Right lobe of liver (tissue), 6 donors: Measurements from ENCODE around the gene ANKS1B. TPM values are rescaled to one million over a fixed set of nuclear protein-coding genes. Genes with fewer than 3 reads are reported as not detected.

Source experiments
- ATAC-seq, 4 donors: fragments of 200-7000 bp; cut with Tn5 transposase; one replicate each; pipeline ENCODE4 v1.9.1; 2020; ENCODE audit warnings: mild to moderate bottlenecking in 4 of 4, moderate library complexity in 4 of 4
- DNase-seq, 3 donors: peaks; one replicate each; pipeline ENCODE4 v3.0.0-alpha.2; 2020
- H3K27ac ChIP-seq, 3 donors: fragments of 200-600 bp; one replicate each; pipeline ENCODE4 v1.8.0; 2022
- H3K27me3 ChIP-seq, 2 donors: fragments of 200-600 bp; one replicate each; pipeline ENCODE4 v1.8.0; 2022
- H3K36me3 ChIP-seq, 4 donors: fragments of 200-600 bp; sonication (generic) in 1 of 4; one replicate each; pipeline versions ENCODE4 v1.5.1 to v1.8.0; 2017 to 2022; ENCODE audit warnings: control low read depth in 1 of 4
- H3K4me1 ChIP-seq, 4 donors: fragments of 200-600 bp; sonication (generic) in 1 of 4; one replicate each; pipeline versions ENCODE4 v1.5.1 to v1.8.0; 2017 to 2022; ENCODE audit warnings: control low read depth in 1 of 4
- H3K4me3 ChIP-seq, 3 donors: fragments of 200-600 bp; one replicate each; pipeline ENCODE4 v1.8.0; 2022
- H3K9me3 ChIP-seq, 4 donors: fragments of 200-600 bp; sonication (generic) in 1 of 4; one replicate each; pipeline versions ENCODE4 v1.5.1 to v1.8.0; 2017 to 2022; ENCODE audit warnings: control low read depth in 1 of 4
- CTCF ChIP-seq, 4 donors: fragments of 200-600 bp in 3 of 4; fragments of 450-650 bp in 1 of 4; IDR thresholded peaks; one replicate each; pipeline versions ENCODE4 v1.5.1 to v1.8.0; 2016 to 2022; ENCODE audit warnings: antibody characterized with exemption in 4 of 4, mild to moderate bottlenecking in 2 of 4
- POLR2A ChIP-seq: fragments of 450-650 bp; IDR thresholded peaks from one replicate; pipeline ENCODE4 v1.6.1; 2017; ENCODE audit warnings: antibody characterized with exemption, mild to moderate bottlenecking
- WGBS: methylation state at CpG from one replicate; pipeline ENCODE4 v1.1.6; 2018; ENCODE audit warnings: low coverage, low lambda C conversion rate; ENCODE audit not compliant: insufficient coverage; ENCODE audit errors: missing lambda C conversion rate; 5-methylcytosine and 5-hydroxymethylcytosine counted together
- intact Hi-C, 2 donors: fragments of 100-400 bp; cut with DNase I; formaldehyde crosslinking; loops; one replicate each; pipeline versions ENCODE4 v1.11.2 to v1.14.1; 2022
- total RNA-seq, 6 experiments: library from RNA; depleted of rRNA in 2 of 6; stranded (reverse); fragments of >200 nt in 2 of 6; fragmentation: NEBNext Ultra II Directional in 3 of 6; extraction: Animal tissue kit (Norgen Biotek cat#: 25700) in 3 of 6; gene quantifications; one replicate each; pipeline versions ENCODE4 v1.1.0 to v1.2.4, GENCODE V29; 2016 to 2023
- donor health status: DM: no; HTN: yes; CAD: no.
- donor health status: DM: no; HTN: no; CAD: no.
- donor health status: DM: no; HTN: no; CAD: no.
- donor health status: DM: no; HTN: yes; CAD: no.
- donor health status: DM: no; HTN: yes; CAD: no.

Gene ANKS1B
- total RNA-seq, 6 experiments from 2014 or later = 0.17 to 1.9 (median 0.44) TPM; not detected in 1

GRCh38 chr12:99205111-99205510, 779.6 kb downstream of the ANKS1B start:
- H3K27ac ChIP-seq = no peak overlapping the region
- intact Hi-C loops = no loop called here
- H3K4me3 ChIP-seq = no peak overlapping the region
- ATAC-seq = no peak
- no peaks in the 10 kb centered on the region for H3K36me3 ChIP-seq
- no peaks in the 10 kb centered on the region for H3K9me3 ChIP-seq
- no peak for TF ChIP-seq CTCF (IDR thresholded peaks at IDR 0.05)
- no peak for TF ChIP-seq POLR2A
- H3K4me1 ChIP-seq = no peaks in the 10 kb centered on the region
- whole genome bisulfite sequencing = 100% methylated on average over 1 of the region's 1 CpG
- no peak for DNase-seq
- no peaks in the 10 kb centered on the region for H3K27me3 ChIP-seq

GRCh38 chr12:99201906-99202645, 782.7 kb downstream of the ANKS1B start:
- no peaks in the 10 kb centered on the region for H3K4me1 ChIP-seq
- DNase-seq (no peak), ATAC-seq (no peak)
- no peaks in the 10 kb centered on the region for H3K36me3 ChIP-seq
- WGBS = 60% methylated on average over 3 of the region's 3 CpGs
- intact Hi-C loops = no loop called here
- no peak overlapping the region for H3K4me3 ChIP-seq
- no peaks in the 10 kb centered on the region for H3K9me3 ChIP-seq
- TF ChIP-seq CTCF (IDR thresholded peaks at IDR 0.05) = no peak
- TF ChIP-seq POLR2A = no peak
- H3K27ac ChIP-seq = no peak overlapping the region
- H3K27me3 ChIP-seq = no peaks in the 10 kb centered on the region

GRCh38 chr12:99200711-99201384, 783.9 kb downstream of the ANKS1B start:
- DNase-seq (no peak), ATAC-seq (no peak)
- Histone ChIP-seq H3K9me3 (no peaks in the 10 kb centered on the region), H3K27ac (no peak overlapping the region), H3K27me3 (no peaks in the 10 kb centered on the region), H3K4me3 (no peak overlapping the region), H3K36me3 (no peaks in the 10 kb centered on the region), H3K4me1 (no peaks in the 10 kb centered on the region)
- TF ChIP-seq CTCF (IDR thresholded peaks at IDR 0.05) (no peak), POLR2A (no peak)
- intact Hi-C loops = no loop called here
- WGBS = 0% methylated on average over 1 of the region's 1 CpG

GRCh38 chr12:99195474-99195873, 789.3 kb downstream of the ANKS1B start:
- WGBS = 89% methylated on average over 1 of the region's 1 CpG
- H3K4me3 ChIP-seq = no peak overlapping the region
- intact Hi-C loops = no loop called here
- H3K27me3 ChIP-seq = no peaks in the 10 kb centered on the region
- no peak overlapping the region for H3K27ac ChIP-seq
- no peaks in the 10 kb centered on the region for H3K9me3 ChIP-seq
- H3K4me1 ChIP-seq = no peaks in the 10 kb centered on the region
- TF ChIP-seq POLR2A = no peak
- no peak for TF ChIP-seq CTCF (IDR thresholded peaks at IDR 0.05)
- DNase-seq = no peak
- ATAC-seq = no peak
- H3K36me3 ChIP-seq = no peaks in the 10 kb centered on the region
